Ishikawa (cell line): ENCODE results near the gene GSTM2.

ENCODE experiments used
- CEBPB ChIP-seq: IDR thresholded peaks from 2 replicates; pipeline ENCODE4 v1.6.1; 2012
- CREB1 ChIP-seq: IDR thresholded peaks from 2 replicates; pipeline ENCODE4 v1.6.1; 2012; ENCODE audit warnings: low read depth
- EGR1 ChIP-seq: IDR thresholded peaks from 2 replicates; pipeline ENCODE4 v1.6.1; 2012
- EP300 ChIP-seq: IDR thresholded peaks from 2 replicates; pipeline ENCODE4 v1.6.1; 2012; ENCODE audit warnings: borderline replicate concordance
- FOXM1 ChIP-seq: IDR thresholded peaks from 2 replicates; pipeline ENCODE4 v1.6.1; 2012; ENCODE audit warnings: low read depth, borderline replicate concordance
- MAX ChIP-seq: IDR thresholded peaks from 2 replicates; pipeline ENCODE4 v1.6.1; 2012
- NFIC ChIP-seq: IDR thresholded peaks from 2 replicates; pipeline ENCODE4 v1.6.1; 2012
- RAD21 ChIP-seq: IDR thresholded peaks from 2 replicates; pipeline ENCODE4 v1.6.1; 2012; ENCODE audit warnings: low read depth
- REST ChIP-seq: IDR thresholded peaks from 2 replicates; pipeline ENCODE4 v1.6.1; 2012; ENCODE audit warnings: low read depth, mild to moderate bottlenecking
- TAF1 ChIP-seq: IDR thresholded peaks from 2 replicates; pipeline ENCODE4 v1.6.1; 2012; ENCODE audit warnings: low read depth, mild to moderate bottlenecking
- TCF12 ChIP-seq: IDR thresholded peaks from 2 replicates; pipeline ENCODE4 v1.6.1; 2012; ENCODE audit warnings: low read depth
- TEAD4 ChIP-seq: IDR thresholded peaks from 2 replicates; pipeline ENCODE4 v1.6.1; 2012
- USF1 ChIP-seq: IDR thresholded peaks from 2 replicates; pipeline ENCODE4 v1.6.1; 2012
- YY1 ChIP-seq: IDR thresholded peaks from 2 replicates; pipeline ENCODE4 v1.6.1; 2012; ENCODE audit warnings: low read depth
- ZBTB7A ChIP-seq: IDR thresholded peaks from 2 replicates; pipeline ENCODE4 v1.6.1; 2012; ENCODE audit warnings: low read depth

The GSTM2 gene

GRCh38 chr1:109722908-109723691 is 55.2 kb downstream of the GSTM2 start:
- TF ChIP-seq ZBTB7A, result no peak
- no peak for TF ChIP-seq RAD21
- no peak for TF ChIP-seq YY1
- no peak for TF ChIP-seq TCF12
- 0 out of 2 replicates have a peak, but pooled peaks have one; percentile 3 for TF ChIP-seq USF1
- TF ChIP-seq MAX, result no peak
- TF ChIP-seq CEBPB, result peak; percentile 92
- no peak for TF ChIP-seq TAF1
- peak; percentile 36 for TF ChIP-seq NFIC
- TF ChIP-seq REST, result no peak
- TF ChIP-seq FOXM1, result no peak
- no peak for TF ChIP-seq CREB1
- TF ChIP-seq TEAD4, result peak; percentile 84
- TF ChIP-seq EGR1, result no peak
- no peak for TF ChIP-seq EP300
